ENCODE results near the gene EPHB3. TPM values are rescaled to one million over a fixed set of nuclear protein-coding genes. Genes with fewer than 3 reads are reported as not detected.

The EPHB3 gene
- total RNA-seq, 1 donor from 2014 or later = 17.2 TPM

DNA sequence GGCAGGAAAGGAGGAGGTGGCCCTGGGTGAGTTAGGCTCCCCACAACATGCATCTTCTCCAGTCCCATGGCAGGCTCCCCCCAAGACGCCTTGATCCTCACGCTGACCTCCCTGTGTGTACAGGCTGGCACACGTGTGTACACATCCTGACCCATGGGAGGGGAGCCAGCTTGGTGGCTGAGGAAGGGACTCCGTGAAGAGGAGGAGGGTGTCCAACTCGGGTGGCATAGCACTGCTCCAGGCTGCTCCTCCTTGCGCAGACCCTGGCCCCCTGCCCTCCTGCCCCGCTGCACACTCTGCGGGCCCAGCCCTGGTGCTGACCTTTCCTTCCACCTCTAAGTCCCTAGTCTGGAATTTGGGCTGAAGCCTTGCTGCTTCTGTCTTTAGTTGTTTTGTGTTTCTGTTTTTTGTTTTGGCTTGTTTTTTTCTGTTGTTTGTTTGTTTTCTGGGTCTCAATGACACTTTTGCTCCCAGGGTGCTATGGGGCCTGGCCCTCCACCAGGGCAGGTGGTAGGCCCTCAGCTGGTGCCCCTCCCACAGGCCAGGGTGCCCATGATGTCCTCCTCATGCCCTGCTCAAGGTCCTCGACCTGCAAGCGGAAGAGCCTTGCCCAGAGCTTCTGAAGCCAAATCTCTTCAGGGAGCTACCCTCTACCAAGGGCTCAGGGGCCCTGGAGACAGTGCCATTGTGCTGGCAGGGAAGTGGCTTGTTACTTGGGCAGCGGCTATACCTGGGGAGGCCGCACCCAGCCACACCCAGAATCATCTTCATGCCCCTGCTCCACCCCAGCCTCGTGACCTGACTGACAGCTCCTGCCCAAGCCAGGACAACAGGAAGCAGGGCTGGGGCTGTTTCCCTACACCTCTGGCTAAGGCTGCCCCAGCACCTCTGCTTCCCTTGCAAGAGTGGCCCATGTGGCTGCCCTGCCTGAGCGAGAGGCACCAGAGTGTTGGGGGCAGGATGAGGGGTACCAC, 5.1 kb downstream of the EPHB3 start:
- H3K36me3 Mint-ChIP-seq (ENCODE audit: low read depth, unreplicated experiment) = peaks cover 2% of the 10 kb centered on the region
- FAIRE-seq (no peak), DNase-seq (ENCODE audit: low read depth) (no peak)
- H3K27me3 Mint-ChIP-seq (ENCODE audit: low read depth, unreplicated experiment) = no peaks in the 10 kb centered on the region
- Histone ChIP-seq H4K20me1 (ENCODE audit: insufficient read depth, low read length) (no peaks in the 10 kb centered on the region), H3K36me3 (ENCODE audit: insufficient read depth, low read length) (no peaks in the 10 kb centered on the region), H3K9ac (ENCODE audit: low read length) (no peak overlapping the region), H3K27ac (ENCODE audit: low read depth, low read length) (no peak overlapping the region), H3K79me2 (ENCODE audit: insufficient read depth, low read length) (no peaks in the 10 kb centered on the region), H3K9me3 (ENCODE audit: insufficient read depth, low read depth, low read length) (no peaks in the 10 kb centered on the region), H3K4me1 (ENCODE audit: insufficient read depth, low read length) (peaks cover 35% of the 10 kb centered on the region), H3K27me3 (ENCODE audit: insufficient read depth, low read length) (peaks cover 20% of the 10 kb centered on the region), H3K4me3 (ENCODE audit: insufficient read depth, low read depth, low read length) (no peak overlapping the region), H3K4me2 (ENCODE audit: low read length) (no peak overlapping the region), H2AFZ (ENCODE audit: low read depth, low read length) (no peak overlapping the region)
- peak overlapping the region; percentile 75 for H3K27ac Mint-ChIP-seq (ENCODE audit: unreplicated experiment)
- TF ChIP-seq CTCF (IDR thresholded peaks at IDR 0.05; ENCODE audit: insufficient read depth, low read depth, low read length) = no peak
- TF ChIP-seq EZH2 (IDR thresholded peaks at IDR 0.05; ENCODE audit: insufficient read depth, low read length) = no peak
- H3K9me3 Mint-ChIP-seq (ENCODE audit: unreplicated experiment) = no peaks in the 10 kb centered on the region
- H3K4me1 Mint-ChIP-seq (ENCODE audit: low read depth, unreplicated experiment) = peaks cover 45% of the 10 kb centered on the region
- no peak overlapping the region for H3K4me3 Mint-ChIP-seq (ENCODE audit: unreplicated experiment)

- peak overlapping the region; percentile 15 for H2AFZ ChIP-seq (ENCODE audit: low read depth, low read length)
- no peak overlapping the region for H3K4me3 ChIP-seq (ENCODE audit: insufficient read depth, low read depth, low read length)
- peak; percentile 9 for DNase-seq (ENCODE audit: low read depth)
- Mint-ChIP-seq H3K4me1 (ENCODE audit: low read depth, unreplicated experiment) (peaks cover 45% of the 10 kb centered on the region), H3K9me3 (ENCODE audit: unreplicated experiment) (no peaks in the 10 kb centered on the region), H3K36me3 (ENCODE audit: low read depth, unreplicated experiment) (peaks cover 8% of the 10 kb centered on the region), H3K27ac (ENCODE audit: unreplicated experiment) (peak overlapping the region; percentile 75), H3K27me3 (ENCODE audit: low read depth, unreplicated experiment) (no peaks in the 10 kb centered on the region), H3K4me3 (ENCODE audit: unreplicated experiment) (peak overlapping the region; percentile 58)
- H3K4me1 ChIP-seq (ENCODE audit: insufficient read depth, low read length) = peaks cover 33% of the 10 kb centered on the region
- no peak for TF ChIP-seq EZH2 (IDR thresholded peaks at IDR 0.05; ENCODE audit: insufficient read depth, low read length)
- no peak for TF ChIP-seq CTCF (IDR thresholded peaks at IDR 0.05; ENCODE audit: insufficient read depth, low read depth, low read length)
- H3K27me3 ChIP-seq (ENCODE audit: insufficient read depth, low read length) = peaks cover 11% of the 10 kb centered on the region
- no peaks in the 10 kb centered on the region for H3K36me3 ChIP-seq (ENCODE audit: insufficient read depth, low read length)
- peak overlapping the region; percentile 86 for H3K4me2 ChIP-seq (ENCODE audit: low read length)
- no peaks in the 10 kb centered on the region for H4K20me1 ChIP-seq (ENCODE audit: insufficient read depth, low read length)
- H3K27ac ChIP-seq (ENCODE audit: low read depth, low read length) = peak overlapping the region; percentile 38
- FAIRE-seq = no peak
- no peaks in the 10 kb centered on the region for H3K9me3 ChIP-seq (ENCODE audit: insufficient read depth, low read depth, low read length)
- peak overlapping the region; percentile 49 for H3K9ac ChIP-seq (ENCODE audit: low read length)
- H3K79me2 ChIP-seq (ENCODE audit: insufficient read depth, low read length) = no peaks in the 10 kb centered on the region
These were observed 6.5 kb downstream of the EPHB3 start for GRCh38 chr3:184567946-184568559.
